RWPE1 (cell line): ENCODE results near the gene GRIK4.

Experiments
- CTCF ChIA-PET: fragments of 350-600 bp; sonication (Branson Sonifier 250); formaldehyde crosslinking; extraction: SDS; loops from one replicate; lab custom pipeline; 2021; lab: Yijun Ruan, JAX
- POLR2A ChIA-PET: fragments of 400-600 bp; formaldehyde crosslinking; extraction: SDS; loops from one replicate; lab custom pipeline; 2020; ENCODE audit warnings: antibody characterized with exemption; ENCODE audit not compliant: low non-redundant PET; lab: Yijun Ruan, JAX
- DNase-seq: peaks from one replicate; pipeline ENCODE4 v3.0.0; 2012; ENCODE audit warnings: low spot score
- H3K27ac ChIP-seq: fragments of 450-650 bp; 2 replicates; pipeline ENCODE4 v1.5.1; 2017
- TF ChIP-seq, protein P1 (sequence below): fragments of 450-650 bp; conservative IDR thresholded peaks from 2 replicates; pipeline ENCODE4 v1.5.1; 2017; ENCODE audit warnings: low read depth, mild to moderate bottlenecking

Gene GRIK4

GRCh38 chr11:120991830-120992686 is 480.5 kb downstream of the GRIK4 start:
- ChIA-PET POLR2A (no interaction called here), CTCF (no interaction called here)
- DNase-seq = no peak
- H3K27ac ChIP-seq = no peak overlapping the region
- TF ChIP-seq, protein P1, sequence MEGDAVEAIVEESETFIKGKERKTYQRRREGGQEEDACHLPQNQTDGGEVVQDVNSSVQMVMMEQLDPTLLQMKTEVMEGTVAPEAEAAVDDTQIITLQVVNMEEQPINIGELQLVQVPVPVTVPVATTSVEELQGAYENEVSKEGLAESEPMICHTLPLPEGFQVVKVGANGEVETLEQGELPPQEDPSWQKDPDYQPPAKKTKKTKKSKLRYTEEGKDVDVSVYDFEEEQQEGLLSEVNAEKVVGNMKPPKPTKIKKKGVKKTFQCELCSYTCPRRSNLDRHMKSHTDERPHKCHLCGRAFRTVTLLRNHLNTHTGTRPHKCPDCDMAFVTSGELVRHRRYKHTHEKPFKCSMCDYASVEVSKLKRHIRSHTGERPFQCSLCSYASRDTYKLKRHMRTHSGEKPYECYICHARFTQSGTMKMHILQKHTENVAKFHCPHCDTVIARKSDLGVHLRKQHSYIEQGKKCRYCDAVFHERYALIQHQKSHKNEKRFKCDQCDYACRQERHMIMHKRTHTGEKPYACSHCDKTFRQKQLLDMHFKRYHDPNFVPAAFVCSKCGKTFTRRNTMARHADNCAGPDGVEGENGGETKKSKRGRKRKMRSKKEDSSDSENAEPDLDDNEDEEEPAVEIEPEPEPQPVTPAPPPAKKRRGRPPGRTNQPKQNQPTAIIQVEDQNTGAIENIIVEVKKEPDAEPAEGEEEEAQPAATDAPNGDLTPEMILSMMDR = no peak

DNA sequence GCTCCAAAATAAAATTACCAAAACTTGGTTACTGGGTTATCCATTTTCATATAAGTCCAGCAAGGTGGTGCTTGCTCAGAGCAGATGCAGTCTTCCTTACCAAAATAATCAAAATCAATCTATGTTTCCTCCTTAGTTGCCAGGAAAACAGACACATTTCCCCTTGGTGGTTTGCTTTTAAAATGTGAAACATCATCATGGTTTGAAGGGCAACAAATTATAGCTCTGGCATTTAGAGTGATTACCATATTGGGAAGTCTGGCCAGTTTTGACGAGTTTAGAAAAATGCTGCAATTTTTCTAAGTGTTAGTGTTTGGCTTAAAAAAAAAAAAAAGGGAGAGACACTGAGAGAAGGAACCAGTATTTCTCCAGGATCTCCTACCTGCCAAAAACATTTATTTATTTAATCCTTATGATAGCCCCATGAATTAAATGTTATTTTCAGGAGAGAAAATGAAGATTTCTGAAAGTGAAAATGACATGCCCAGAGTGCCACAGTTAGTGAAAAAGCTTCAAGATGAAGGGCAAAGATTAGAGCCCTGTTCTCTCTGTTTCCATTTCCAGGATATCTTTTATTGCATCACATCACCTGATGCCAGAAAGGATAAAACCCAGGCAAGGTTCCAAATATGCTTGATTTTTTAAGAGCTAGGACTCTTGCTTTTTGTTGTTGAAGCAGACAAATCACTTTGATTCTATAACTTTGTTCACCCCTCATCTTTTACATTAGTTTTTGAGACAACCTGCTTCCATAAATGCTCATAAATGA is 482.7 kb downstream of the GRIK4 start:
- TF ChIP-seq, protein P1 = no peak
- H3K27ac ChIP-seq = no peak overlapping the region
- no peak for DNase-seq
- POLR2A ChIA-PET = no interaction called here
- CTCF ChIA-PET = interaction anchor here (0.6 to 0.7 kb wide), 3 partner anchors 16 to 484 kb away, joined by 3 to 7 read pairs (median 4); no protein-coding TSS in a partner anchor

- no peak for DNase-seq
- POLR2A ChIA-PET = no interaction called here
- H3K27ac ChIP-seq = no peak overlapping the region
- CTCF ChIA-PET = interaction anchor here (0.6 kb wide), 2 partner anchors 15 to 485 kb away, joined by 3 to 4 read pairs; no protein-coding TSS in a partner anchor
- TF ChIP-seq, protein P1 = no peak
These were observed 483.6 kb downstream of the GRIK4 start for GRCh38 chr11:120995184-120995583.

DNA sequence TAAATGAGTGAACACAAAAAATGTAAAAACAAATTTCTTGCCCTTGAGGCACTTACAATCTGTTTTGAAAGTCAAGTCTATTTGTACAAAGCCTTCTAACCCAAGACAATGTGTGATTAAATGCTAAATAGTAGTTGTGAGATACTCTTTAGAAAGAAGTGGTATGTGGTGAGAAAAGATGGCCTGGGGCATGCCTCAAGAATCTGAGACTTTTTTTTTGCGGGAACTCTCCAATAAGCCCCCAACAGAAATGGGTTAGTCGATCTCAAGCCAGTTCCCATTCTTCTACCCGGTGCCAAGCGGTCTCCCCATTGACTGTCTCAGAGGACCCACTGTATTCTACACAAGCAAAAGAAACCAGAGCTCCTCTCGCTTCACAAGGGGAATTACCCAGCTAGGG is 485.4 kb downstream of the GRIK4 start:
- TF ChIP-seq, protein P1 = no peak
- ChIA-PET POLR2A (no interaction called here), CTCF (no interaction called here)
- no peak for DNase-seq
- H3K27ac ChIP-seq = no peak overlapping the region

DNA sequence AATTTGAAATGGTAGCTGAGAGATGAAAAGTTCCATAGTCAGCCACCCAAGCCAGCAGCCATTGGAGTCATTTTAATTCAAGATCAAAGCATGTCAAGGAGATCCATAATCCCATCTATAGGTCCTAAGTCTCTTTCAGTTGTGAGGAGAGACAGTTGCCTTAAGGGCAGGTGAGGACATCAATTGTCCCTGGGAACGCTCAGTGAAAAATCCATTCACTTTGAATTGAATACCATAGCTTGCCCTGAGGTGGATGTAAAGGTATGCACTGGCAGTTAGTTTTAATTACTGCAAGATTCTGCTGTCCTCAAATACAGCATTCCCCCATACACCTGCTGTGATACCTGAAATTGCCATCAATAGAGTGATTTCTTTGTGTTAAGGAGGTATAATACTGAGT is 487.0 kb downstream of the GRIK4 start:
- ChIA-PET POLR2A (no interaction called here), CTCF (interaction anchor here (0.6 to 0.7 kb wide), 2 partner anchors 61 to 197 kb away, joined by 3 to 6 read pairs; no protein-coding TSS in a partner anchor)
- H3K27ac ChIP-seq = no peak overlapping the region
- TF ChIP-seq, protein P1 = no peak
- DNase-seq = no peak

GRCh38 chr11:121004206-121004840 is 492.8 kb downstream of the GRIK4 start:
- ChIA-PET POLR2A (no interaction called here), CTCF (no interaction called here)
- H3K27ac ChIP-seq = no peak overlapping the region
- TF ChIP-seq, protein P1 = no peak
- DNase-seq = no peak
